ENCODE results near the gene RTRAF.

RTRAF gene

GRCh38 chr14:52055167-52055566 is 65.8 kb downstream of the RTRAF start:
- DNase-seq (ENCODE audit: low spot score), result no peak
- in situ Hi-C loops (cut with MboI; ENCODE audit: low pct_unique_long_range_greater_than_20kb, low sequenced_read_pairs, unreplicated experiment), result no loop called here
- TF ChIP-seq CTCF (IDR thresholded peaks at IDR 0.05; ENCODE audit: extremely low read depth, insufficient read depth, missing control alignments), result no peak

- no peak for TF ChIP-seq CTCF (IDR thresholded peaks at IDR 0.05; ENCODE audit: extremely low read depth, insufficient read depth, missing control alignments)
- in situ Hi-C loops (cut with MboI; ENCODE audit: low pct_unique_long_range_greater_than_20kb, low sequenced_read_pairs, unreplicated experiment), result no loop called here
- no peak for DNase-seq (ENCODE audit: low spot score)
These were observed 69.0 kb downstream of the RTRAF start for GRCh38 chr14:52058341-52058740.

GRCh38 chr14:52059649-52060048 is 70.3 kb downstream of the RTRAF start:
- in situ Hi-C loops (cut with MboI; ENCODE audit: low pct_unique_long_range_greater_than_20kb, low sequenced_read_pairs, unreplicated experiment), result no loop called here

GRCh38 chr14:52060080-52060479 is 70.7 kb downstream of the RTRAF start:
- in situ Hi-C loops (cut with MboI; ENCODE audit: low pct_unique_long_range_greater_than_20kb, low sequenced_read_pairs, unreplicated experiment), result no loop called here
- no peak for TF ChIP-seq CTCF (IDR thresholded peaks at IDR 0.05; ENCODE audit: extremely low read depth, insufficient read depth, missing control alignments)
- DNase-seq (ENCODE audit: low spot score), result no peak

More at GRCh38 chr14:52059649-52060048, 70.3 kb downstream of the RTRAF start:
- no peak for TF ChIP-seq CTCF (IDR thresholded peaks at IDR 0.05; ENCODE audit: extremely low read depth, insufficient read depth, missing control alignments)
- no peak for DNase-seq (ENCODE audit: low spot score)
